ENCODE results near the gene EGLN1.
A peak's percentile ranks its signal among the peaks of the same experiment; 100 is the strongest.

Gene EGLN1

DNA sequence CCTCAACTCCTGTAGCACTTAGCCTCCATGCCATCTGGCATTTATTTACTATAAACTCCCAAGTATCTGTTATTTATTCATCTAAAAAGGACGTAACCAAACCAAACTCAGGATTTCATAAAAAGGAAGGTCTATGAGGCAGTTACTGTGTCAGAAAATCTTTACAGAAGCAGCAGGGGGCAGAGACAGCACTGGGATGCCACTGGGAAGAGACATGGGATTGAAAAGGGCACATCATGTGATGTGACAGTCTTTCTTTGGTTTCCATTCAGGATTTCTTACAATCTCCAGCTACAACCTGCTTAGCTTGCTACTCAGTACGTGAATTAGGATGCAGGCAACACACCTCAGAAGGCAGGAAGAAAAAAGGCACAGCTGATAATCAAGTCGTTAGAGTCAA lies 52.8 kb downstream of the EGLN1 start:
- peaks cover 4 to 18% of the 10 kb centered on the region in 2 experiments for H3K36me3 ChIP-seq (ENCODE audit: control insufficient read depth in 2 of 2, insufficient read depth in 1 of 2, low read length in 2 of 2)
- no peaks in the 10 kb centered on the region for H3K4me1 ChIP-seq (ENCODE audit: control insufficient read depth, insufficient read depth, low read length)
- TF ChIP-seq ZNF433 (tag by site-specific recombination; IDR thresholded peaks at IDR 0.05; ENCODE audit: low read depth) (no peak), SP3 (tag by site-specific recombination; IDR thresholded peaks at IDR 0.05) (no peak), ZFP37 (tag by site-specific recombination; IDR thresholded peaks at IDR 0.05) (no peak), IKZF3 (tag by site-specific recombination; IDR thresholded peaks at IDR 0.05) (peak; percentile 10; the same call in 1 of the 2 replicates)
- TF ChIP-seq, protein P1, sequence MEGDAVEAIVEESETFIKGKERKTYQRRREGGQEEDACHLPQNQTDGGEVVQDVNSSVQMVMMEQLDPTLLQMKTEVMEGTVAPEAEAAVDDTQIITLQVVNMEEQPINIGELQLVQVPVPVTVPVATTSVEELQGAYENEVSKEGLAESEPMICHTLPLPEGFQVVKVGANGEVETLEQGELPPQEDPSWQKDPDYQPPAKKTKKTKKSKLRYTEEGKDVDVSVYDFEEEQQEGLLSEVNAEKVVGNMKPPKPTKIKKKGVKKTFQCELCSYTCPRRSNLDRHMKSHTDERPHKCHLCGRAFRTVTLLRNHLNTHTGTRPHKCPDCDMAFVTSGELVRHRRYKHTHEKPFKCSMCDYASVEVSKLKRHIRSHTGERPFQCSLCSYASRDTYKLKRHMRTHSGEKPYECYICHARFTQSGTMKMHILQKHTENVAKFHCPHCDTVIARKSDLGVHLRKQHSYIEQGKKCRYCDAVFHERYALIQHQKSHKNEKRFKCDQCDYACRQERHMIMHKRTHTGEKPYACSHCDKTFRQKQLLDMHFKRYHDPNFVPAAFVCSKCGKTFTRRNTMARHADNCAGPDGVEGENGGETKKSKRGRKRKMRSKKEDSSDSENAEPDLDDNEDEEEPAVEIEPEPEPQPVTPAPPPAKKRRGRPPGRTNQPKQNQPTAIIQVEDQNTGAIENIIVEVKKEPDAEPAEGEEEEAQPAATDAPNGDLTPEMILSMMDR (tag by site-specific recombination; IDR thresholded peaks at IDR 0.05), result peak; percentile 25; the same call in 1 of the 2 replicates
- no peak overlapping the region for H3K4me3 ChIP-seq (ENCODE audit: low read depth, low read length)
- H3K27ac ChIP-seq (ENCODE audit: extremely low read depth, low read depth, low read length), result no peak overlapping the region
- H3K9me3 ChIP-seq (ENCODE audit: control insufficient read depth, insufficient read depth, low read depth, low read length), result no peaks in the 10 kb centered on the region
- POLR2A ChIA-PET, result no interaction called here
- CTCF ChIA-PET, result interaction anchor here (0.7 to 1.5 kb wide), 5 partner anchors 9 to 221 kb away, joined by 3 read pairs; no protein-coding TSS in a partner anchor

DNA sequence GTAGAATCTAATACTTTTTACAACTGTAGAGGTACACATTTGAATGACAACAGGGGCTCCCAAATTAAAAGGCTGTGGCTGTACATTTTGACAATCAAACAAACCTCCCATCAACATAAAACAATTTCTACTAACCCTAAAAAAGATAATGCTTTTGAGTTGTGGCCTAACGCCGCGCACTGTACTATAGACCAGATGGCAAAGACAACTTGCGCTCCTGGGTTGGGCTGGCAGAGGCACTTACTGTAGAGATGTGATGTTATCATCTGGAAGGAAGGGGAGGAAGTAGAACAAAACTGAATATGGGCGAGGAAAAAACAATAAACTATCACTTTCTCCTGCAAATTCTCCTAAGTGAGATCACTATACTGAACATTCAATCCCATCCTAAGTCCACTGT lies 57.9 kb downstream of the EGLN1 start:
- Histone ChIP-seq H3K27ac (ENCODE audit: extremely low read depth, low read depth, low read length) (no peak overlapping the region), H3K4me1 (ENCODE audit: control insufficient read depth, insufficient read depth, low read length) (peaks cover 10% of the 10 kb centered on the region; the same call in 1 of the 2 replicates), H3K9me3 (ENCODE audit: control insufficient read depth, insufficient read depth, low read depth, low read length) (no peaks in the 10 kb centered on the region), H3K36me3 (ENCODE audit: control insufficient read depth in 2 of 2, insufficient read depth in 1 of 2, low read length in 2 of 2) (peaks cover 4 to 27% of the 10 kb centered on the region in 2 experiments), H3K4me3 (ENCODE audit: low read depth, low read length) (no peak overlapping the region)
- POLR2A ChIA-PET, result interaction anchor here (0.8 kb wide), 1 partner anchor 58 kb away, joined by 3 read pairs; the partner anchor contains the start of gene EGLN1
- TF ChIP-seq ZNF521 (tag by site-specific recombination; IDR thresholded peaks at IDR 0.05) (no peak), YY1 (tag by site-specific recombination; IDR thresholded peaks at IDR 0.05) (no peak), ZNF19 (tag by site-specific recombination; IDR thresholded peaks at IDR 0.05; ENCODE audit: low read depth) (no peak), HOXD13 (CRISPR knock-in tag; IDR thresholded peaks at IDR 0.05; ENCODE audit: borderline replicate concordance) (no peak), ZNF777 (tag by site-specific recombination; IDR thresholded peaks at IDR 0.05; ENCODE audit: borderline replicate concordance) (no peak), MZF1 (tag by site-specific recombination; IDR thresholded peaks at IDR 0.05; ENCODE audit: borderline replicate concordance) (no peak), ZNF548 (tag by site-specific recombination; IDR thresholded peaks at IDR 0.05) (no peak), WT1 (tag by site-specific recombination; IDR thresholded peaks at IDR 0.05) (0 out of 2 replicates have a peak, but pooled peaks have one; percentile 25), PRDM1 (tag by site-specific recombination; IDR thresholded peaks at IDR 0.05) (peak; percentile 83), ZIC2 (tag by site-specific recombination; IDR thresholded peaks at IDR 0.05) (no peak), ZNF274 (IDR thresholded peaks at IDR 0.05; ENCODE audit: low read length) (no peak), ZNF274 (tag by site-specific recombination; IDR thresholded peaks at IDR 0.05; ENCODE audit: borderline replicate concordance) (no peak)
- TF ChIP-seq, protein P2, sequence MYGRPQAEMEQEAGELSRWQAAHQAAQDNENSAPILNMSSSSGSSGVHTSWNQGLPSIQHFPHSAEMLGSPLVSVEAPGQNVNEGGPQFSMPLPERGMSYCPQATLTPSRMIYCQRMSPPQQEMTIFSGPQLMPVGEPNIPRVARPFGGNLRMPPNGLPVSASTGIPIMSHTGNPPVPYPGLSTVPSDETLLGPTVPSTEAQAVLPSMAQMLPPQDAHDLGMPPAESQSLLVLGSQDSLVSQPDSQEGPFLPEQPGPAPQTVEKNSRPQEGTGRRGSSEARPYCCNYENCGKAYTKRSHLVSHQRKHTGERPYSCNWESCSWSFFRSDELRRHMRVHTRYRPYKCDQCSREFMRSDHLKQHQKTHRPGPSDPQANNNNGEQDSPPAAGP (tag by site-specific recombination; IDR thresholded peaks at IDR 0.05), result no peak
- TF ChIP-seq, protein P3, sequence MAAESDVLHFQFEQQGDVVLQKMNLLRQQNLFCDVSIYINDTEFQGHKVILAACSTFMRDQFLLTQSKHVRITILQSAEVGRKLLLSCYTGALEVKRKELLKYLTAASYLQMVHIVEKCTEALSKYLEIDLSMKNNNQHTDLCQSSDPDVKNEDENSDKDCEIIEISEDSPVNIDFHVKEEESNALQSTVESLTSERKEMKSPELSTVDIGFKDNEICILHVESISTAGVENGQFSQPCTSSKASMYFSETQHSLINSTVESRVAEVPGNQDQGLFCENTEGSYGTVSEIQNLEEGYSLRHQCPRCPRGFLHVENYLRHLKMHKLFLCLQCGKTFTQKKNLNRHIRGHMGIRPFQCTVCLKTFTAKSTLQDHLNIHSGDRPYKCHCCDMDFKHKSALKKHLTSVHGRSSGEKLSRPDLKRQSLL (tag by site-specific recombination; IDR thresholded peaks at IDR 0.05), result no peak
- TF ChIP-seq, protein P4, sequence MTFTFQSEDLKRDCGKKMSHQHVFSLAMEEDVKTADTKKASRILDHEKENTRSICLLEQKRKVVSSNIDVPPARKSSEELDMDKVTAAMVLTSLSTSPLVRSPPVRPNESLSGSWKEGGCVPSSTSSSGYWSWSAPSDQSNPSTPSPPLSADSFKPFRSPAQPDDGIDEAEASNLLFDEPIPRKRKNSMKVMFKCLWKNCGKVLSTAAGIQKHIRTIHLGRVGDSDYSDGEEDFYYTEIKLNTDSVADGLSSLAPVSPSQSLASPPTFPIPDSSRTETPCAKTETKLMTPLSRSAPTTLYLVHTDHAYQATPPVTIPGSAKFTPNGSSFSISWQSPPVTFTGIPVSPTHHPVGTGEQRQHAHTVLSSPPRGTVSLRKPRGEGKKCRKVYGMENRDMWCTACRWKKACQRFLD (tag by site-specific recombination; IDR thresholded peaks at IDR 0.05), result no peak
- TF ChIP-seq, protein P5, sequence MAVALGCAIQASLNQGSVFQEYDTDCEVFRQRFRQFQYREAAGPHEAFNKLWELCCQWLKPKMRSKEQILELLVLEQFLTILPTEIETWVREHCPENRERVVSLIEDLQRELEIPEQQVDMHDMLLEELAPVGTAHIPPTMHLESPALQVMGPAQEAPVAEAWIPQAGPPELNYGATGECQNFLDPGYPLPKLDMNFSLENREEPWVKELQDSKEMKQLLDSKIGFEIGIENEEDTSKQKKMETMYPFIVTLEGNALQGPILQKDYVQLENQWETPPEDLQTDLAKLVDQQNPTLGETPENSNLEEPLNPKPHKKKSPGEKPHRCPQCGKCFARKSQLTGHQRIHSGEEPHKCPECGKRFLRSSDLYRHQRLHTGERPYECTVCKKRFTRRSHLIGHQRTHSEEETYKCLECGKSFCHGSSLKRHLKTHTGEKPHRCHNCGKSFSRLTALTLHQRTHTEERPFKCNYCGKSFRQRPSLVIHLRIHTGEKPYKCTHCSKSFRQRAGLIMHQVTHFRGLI (tag by site-specific recombination; IDR thresholded peaks at IDR 0.05), result peak; percentile 90
- CTCF ChIA-PET, result interaction anchor here (0.6 to 1.6 kb wide), 5 partner anchors 39 to 238 kb away, joined by 3 to 4 read pairs (median 3); no protein-coding TSS in a partner anchor
